ENCODE results near the gene TMEM220.

The TMEM220 gene

DNA sequence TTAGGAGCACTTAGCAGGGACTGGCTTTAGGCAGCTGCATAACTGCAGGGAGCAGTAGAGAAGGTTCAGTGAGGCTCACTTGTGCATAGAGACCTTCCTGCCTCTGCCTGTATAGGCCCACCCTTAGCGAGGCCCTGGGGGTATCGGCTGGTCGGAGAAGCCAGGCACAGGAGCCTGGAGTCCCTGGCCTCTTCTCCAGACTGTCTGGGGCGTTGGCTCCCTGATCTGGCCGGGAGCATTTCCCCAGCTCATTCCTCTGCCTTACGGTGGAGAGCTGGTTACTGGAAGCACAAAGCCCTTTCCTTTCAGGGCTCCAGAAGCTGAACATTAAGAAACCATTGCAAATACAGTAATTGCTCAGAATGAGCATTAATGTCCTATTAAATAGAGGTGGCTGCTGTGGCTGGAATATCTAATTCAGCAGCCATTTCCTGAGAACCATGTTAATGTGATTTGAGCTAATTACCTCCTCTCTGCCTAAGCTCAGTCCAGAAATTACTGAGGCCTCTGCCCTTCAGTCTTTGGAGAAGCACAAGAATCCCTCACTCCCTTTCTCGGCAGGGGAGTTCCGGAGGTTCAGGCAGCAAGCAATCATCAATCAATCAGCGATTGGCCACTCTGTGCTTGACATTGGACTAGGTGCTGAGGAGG is 18.8 kb upstream of the TMEM220 start:
- no peak for DNase-seq (ENCODE audit: low read depth)
- TF ChIP-seq, protein P1, sequence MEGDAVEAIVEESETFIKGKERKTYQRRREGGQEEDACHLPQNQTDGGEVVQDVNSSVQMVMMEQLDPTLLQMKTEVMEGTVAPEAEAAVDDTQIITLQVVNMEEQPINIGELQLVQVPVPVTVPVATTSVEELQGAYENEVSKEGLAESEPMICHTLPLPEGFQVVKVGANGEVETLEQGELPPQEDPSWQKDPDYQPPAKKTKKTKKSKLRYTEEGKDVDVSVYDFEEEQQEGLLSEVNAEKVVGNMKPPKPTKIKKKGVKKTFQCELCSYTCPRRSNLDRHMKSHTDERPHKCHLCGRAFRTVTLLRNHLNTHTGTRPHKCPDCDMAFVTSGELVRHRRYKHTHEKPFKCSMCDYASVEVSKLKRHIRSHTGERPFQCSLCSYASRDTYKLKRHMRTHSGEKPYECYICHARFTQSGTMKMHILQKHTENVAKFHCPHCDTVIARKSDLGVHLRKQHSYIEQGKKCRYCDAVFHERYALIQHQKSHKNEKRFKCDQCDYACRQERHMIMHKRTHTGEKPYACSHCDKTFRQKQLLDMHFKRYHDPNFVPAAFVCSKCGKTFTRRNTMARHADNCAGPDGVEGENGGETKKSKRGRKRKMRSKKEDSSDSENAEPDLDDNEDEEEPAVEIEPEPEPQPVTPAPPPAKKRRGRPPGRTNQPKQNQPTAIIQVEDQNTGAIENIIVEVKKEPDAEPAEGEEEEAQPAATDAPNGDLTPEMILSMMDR (IDR thresholded peaks at IDR 0.05; ENCODE audit: insufficient read depth, low read depth, low read length, missing control alignments), result no peak
- H3K4me3 ChIP-seq (ENCODE audit: low read depth, low read length), result no peak overlapping the region

DNA sequence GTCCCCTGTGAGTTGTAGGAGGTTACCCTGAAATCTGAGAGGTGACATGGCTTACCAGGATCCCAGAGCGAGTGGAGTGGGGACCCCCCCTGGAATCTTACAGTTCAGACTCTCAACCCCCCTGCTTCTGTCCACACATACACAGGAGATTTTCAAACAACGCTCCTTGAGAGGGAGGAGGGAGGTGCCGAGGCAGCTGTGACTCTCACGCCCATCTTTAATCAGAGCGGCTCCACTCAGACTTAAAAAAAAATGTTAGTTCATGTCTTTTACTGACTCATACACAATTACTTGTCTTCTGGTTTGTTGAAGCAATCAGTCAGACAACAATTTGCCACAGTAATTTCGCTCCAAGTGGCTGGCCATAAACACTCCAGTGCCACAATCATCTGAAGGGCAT is 15.4 kb upstream of the TMEM220 start:
- TF ChIP-seq, protein P1 (IDR thresholded peaks at IDR 0.05; ENCODE audit: insufficient read depth, low read depth, low read length, missing control alignments), result no peak
- no peak overlapping the region for H3K4me3 ChIP-seq (ENCODE audit: low read depth, low read length)
- no peak for DNase-seq (ENCODE audit: low read depth)

DNA sequence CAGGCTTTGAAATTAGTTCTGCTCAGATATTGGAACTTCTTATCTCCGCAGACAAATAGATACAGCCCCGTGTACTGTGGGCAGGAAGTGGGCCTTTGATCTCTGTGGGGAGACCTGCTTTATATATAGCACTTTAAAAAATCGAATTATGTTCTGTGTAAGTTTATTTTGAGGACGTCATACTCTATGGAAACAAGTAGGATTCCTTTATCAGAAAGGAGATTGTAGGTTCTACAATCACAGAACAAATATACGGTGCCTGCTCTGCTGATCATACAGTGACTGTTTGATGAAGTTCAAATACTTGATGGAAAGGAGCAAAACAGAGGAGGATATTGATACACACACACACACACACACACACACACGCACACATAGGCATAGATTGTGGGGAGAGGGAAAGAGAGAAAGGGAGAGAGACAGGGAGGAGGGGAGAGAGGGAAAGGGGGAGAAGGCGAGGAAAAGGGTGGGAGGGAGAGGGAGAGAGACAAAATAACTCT is 14.7 kb upstream of the TMEM220 start:
- TF ChIP-seq, protein P1 (IDR thresholded peaks at IDR 0.05; ENCODE audit: insufficient read depth, low read depth, low read length, missing control alignments), result no peak
- DNase-seq (ENCODE audit: low read depth), result no peak
- H3K4me3 ChIP-seq (ENCODE audit: low read depth, low read length), result no peak overlapping the region

DNA sequence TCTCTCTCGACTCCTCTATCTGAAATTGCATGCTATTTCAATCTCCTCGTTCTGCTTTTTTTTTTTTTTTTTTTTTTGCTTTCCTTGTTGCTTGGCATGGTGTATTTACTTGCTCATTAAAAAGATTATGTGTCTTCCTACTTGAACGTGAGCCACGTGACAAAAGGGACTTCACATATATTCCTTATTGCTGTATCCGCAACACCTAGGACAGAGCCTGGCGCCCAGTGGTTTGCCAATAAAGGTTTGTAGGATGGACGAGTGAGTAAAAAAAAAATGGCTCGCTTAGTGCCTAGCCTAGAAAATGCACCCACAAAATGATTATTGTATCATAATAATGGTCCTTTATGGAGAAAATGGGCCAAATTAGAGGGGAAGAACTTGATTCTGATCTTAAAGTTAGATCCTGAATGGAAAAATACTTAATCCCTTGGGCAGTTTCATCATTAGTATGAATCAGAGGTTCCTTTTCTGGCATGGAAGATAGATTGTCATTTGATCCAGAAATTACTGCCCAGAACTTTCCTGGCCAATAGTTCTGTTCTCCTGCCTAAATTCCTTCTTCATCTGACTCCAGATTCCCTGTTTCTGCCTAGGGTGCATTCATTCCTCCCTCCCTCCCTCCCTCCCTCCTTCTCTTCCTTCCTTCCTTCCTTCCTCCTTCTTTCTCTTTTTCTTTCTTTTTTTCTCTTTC is 13.6 kb upstream of the TMEM220 start:
- H3K4me3 ChIP-seq (ENCODE audit: low read depth, low read length), result no peak overlapping the region
- no peak for DNase-seq (ENCODE audit: low read depth)
- TF ChIP-seq, protein P1 (IDR thresholded peaks at IDR 0.05; ENCODE audit: insufficient read depth, low read depth, low read length, missing control alignments), result no peak

DNA sequence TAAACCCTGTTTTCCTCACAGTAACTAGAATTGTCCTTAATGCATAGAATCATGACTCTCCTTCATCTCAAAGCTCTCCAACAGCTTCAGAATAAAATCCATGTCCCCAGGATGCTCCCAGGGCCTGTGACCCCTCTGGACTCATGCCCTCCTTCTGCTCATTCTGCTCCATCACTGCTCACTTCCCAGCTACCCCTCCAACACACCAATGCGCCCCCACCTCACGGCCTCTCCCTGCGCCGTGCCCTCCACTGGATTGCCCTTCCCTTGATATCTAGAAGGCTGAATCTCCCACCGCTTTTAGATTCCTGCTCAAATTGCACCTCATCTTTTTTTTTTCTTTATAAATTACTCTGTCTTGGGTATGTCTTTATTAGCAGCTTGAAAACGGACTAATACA is 12.6 kb upstream of the TMEM220 start:
- H3K4me3 ChIP-seq (ENCODE audit: low read depth, low read length), result no peak overlapping the region
- TF ChIP-seq, protein P1 (IDR thresholded peaks at IDR 0.05; ENCODE audit: insufficient read depth, low read depth, low read length, missing control alignments), result no peak
- DNase-seq (ENCODE audit: low read depth), result no peak

DNA sequence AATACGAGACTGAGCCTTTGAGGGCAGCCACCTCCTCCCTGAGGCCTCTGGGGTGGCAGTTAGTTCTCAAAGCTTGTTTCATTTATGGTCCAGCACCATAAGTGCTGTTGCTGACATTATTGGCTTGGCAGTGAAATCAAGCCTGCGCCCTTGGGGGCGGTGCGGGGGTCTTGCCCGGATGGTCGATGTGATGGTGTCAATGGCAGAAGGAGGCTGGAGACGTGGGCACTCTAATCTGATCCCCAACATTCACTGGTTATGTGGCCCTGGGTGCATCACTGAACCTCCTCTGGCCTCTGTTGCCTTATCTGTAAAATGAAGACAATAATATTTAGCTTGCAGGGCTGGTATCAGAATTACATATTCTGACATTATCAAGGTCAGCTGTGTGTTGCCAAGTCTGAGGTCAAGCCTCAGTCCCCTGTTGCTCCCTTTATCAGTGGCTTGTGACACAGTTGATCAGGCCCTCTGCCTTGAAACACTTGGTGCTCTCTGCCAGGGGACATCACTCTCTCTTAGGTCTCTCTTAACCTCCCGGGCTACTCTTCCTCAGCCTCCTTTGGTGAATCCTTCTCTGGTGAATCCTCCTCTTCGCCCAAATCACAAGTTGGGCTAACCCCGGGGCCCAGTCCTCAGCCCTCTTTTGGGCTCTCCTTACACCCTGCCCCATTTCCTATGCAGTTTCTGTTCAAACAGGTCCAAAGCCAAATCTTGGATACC is 11.8 kb upstream of the TMEM220 start:
- H3K4me3 ChIP-seq (ENCODE audit: low read depth, low read length), result no peak overlapping the region
- no peak for DNase-seq (ENCODE audit: low read depth)
- TF ChIP-seq, protein P1 (IDR thresholded peaks at IDR 0.05; ENCODE audit: insufficient read depth, low read depth, low read length, missing control alignments), result no peak

Data from GM12865 (cell line).